WTC11 (cell line): ENCODE results near the gene GFOD1. TPM values are rescaled to one million over a fixed set of nuclear protein-coding genes. Genes with fewer than 3 reads are reported as not detected.

Experiments used
- ATAC-seq: fragments of 200-7000 bp; cut with Tn5 transposase; 2 replicates; pipeline ENCODE4 v1.10.0; 2021; ENCODE audit warnings: mild to moderate bottlenecking, moderate library complexity
- CTCF ChIA-PET: fragments of 300-600 bp; sonication (Branson Sonifier 250); formaldehyde crosslinking; loops from one replicate; lab custom pipeline; 2021; ENCODE audit warnings: antibody characterized with exemption; lab: Charles Lee
- POLR2A ChIA-PET: fragments of 350-600 bp; sonication (Branson Sonifier 250); formaldehyde crosslinking; loops from one replicate; lab custom pipeline; 2021; ENCODE audit warnings: antibody characterized with exemption; lab: Charles Lee
- DNase-seq: peaks from one replicate; pipeline ENCODE4 v3.0.0; 2021; ENCODE audit warnings: low spot score
- H3K27ac Mint-ChIP-seq: 2 replicates; pipeline ENCODE4 v1.8.0; 2021; ENCODE audit warnings: mixed read lengths
- H3K27me3 Mint-ChIP-seq: 2 replicates; pipeline ENCODE4 v1.8.0; 2021; ENCODE audit warnings: low read depth, mild to moderate bottlenecking, moderate library complexity, mixed read lengths
- H3K36me3 Mint-ChIP-seq: 2 replicates; pipeline ENCODE4 v1.8.0; 2021; ENCODE audit warnings: mixed read lengths
- H3K4me1 Mint-ChIP-seq: 2 replicates; pipeline ENCODE4 v1.8.0; 2022; ENCODE audit warnings: mixed read lengths
- H3K4me3 Mint-ChIP-seq: 2 replicates; pipeline ENCODE4 v1.8.0; 2021; ENCODE audit warnings: mild to moderate bottlenecking, moderate library complexity, mixed read lengths
- H3K9me3 Mint-ChIP-seq: 2 replicates; pipeline ENCODE4 v1.8.0; 2021; ENCODE audit warnings: mixed read lengths
- ETV6 ChIP-seq: sonication (generic); formaldehyde crosslinking; IDR thresholded peaks from 2 replicates; pipeline ENCODE4 v1.8.1; 2022; ENCODE audit warnings: mild to moderate bottlenecking, missing genetic modification reagents
- FOXJ3 ChIP-seq: sonication (generic); formaldehyde crosslinking; IDR thresholded peaks from 2 replicates; pipeline ENCODE4 v1.9.0; 2021; ENCODE audit warnings: missing genetic modification reagents, mild to moderate bottlenecking, borderline replicate concordance
- FOXP1 ChIP-seq: sonication (generic); formaldehyde crosslinking; IDR thresholded peaks from 2 replicates; pipeline ENCODE4 v1.8.0; 2022; ENCODE audit warnings: missing genetic modification reagents, mild to moderate bottlenecking, moderate library complexity, borderline replicate concordance
- NFATC4 ChIP-seq: fragments of 250-450 bp; sonication (Bioruptor Pico); IDR thresholded peaks from 2 replicates; pipeline ENCODE4 v1.9.0; 2021; ENCODE audit warnings: mild to moderate bottlenecking
- TCF7 ChIP-seq: sonication (generic); formaldehyde crosslinking; IDR thresholded peaks from 2 replicates; pipeline ENCODE4 v1.8.0; 2022; ENCODE audit warnings: mild to moderate bottlenecking, low read depth, missing genetic modification reagents, moderate library complexity
- USF1 ChIP-seq: sonication (generic); formaldehyde crosslinking; IDR thresholded peaks from 2 replicates; pipeline ENCODE4 v1.8.0; 2022; ENCODE audit warnings: mild to moderate bottlenecking, missing genetic modification reagents
- ZNF138 ChIP-seq: sonication (generic); formaldehyde crosslinking; conservative IDR thresholded peaks from 2 replicates; pipeline ENCODE4 v1.8.1; 2022; ENCODE audit warnings: mild to moderate bottlenecking, moderate library complexity, missing genetic modification reagents
- ZNF219 ChIP-seq: sonication (generic); formaldehyde crosslinking; IDR thresholded peaks from 2 replicates; pipeline ENCODE4 v1.8.0; 2023; ENCODE audit warnings: missing genetic modification reagents, mild to moderate bottlenecking, borderline replicate concordance
- ZNF423 ChIP-seq: fragments of 250-450 bp; sonication (Bioruptor Pico); IDR thresholded peaks from 2 replicates; pipeline ENCODE4 v2.1.2; 2022; ENCODE audit warnings: mild to moderate bottlenecking, moderate library complexity
- total RNA-seq: library from RNA; stranded (reverse); gene quantifications from 3 replicates; pipeline ENCODE4 v1.2.3, GENCODE V29; 2021
- TF ChIP-seq, protein P1 (sequence below): sonication (generic); formaldehyde crosslinking; IDR thresholded peaks from 2 replicates; pipeline ENCODE4 v1.8.0; 2022; ENCODE audit warnings: missing genetic modification reagents
- TF ChIP-seq, protein P2 (sequence below): sonication (generic); formaldehyde crosslinking; IDR thresholded peaks from 2 replicates; pipeline ENCODE4 v1.8.1; 2023; ENCODE audit warnings: mild to moderate bottlenecking, missing genetic modification reagents
- TF ChIP-seq, protein P3 (sequence below): fragments of 250-450 bp; sonication (Bioruptor Pico); IDR thresholded peaks from 2 replicates; pipeline ENCODE4 v2.1.2; 2022; ENCODE audit warnings: mild to moderate bottlenecking, moderate library complexity
- TF ChIP-seq, protein P4 (sequence below): sonication (generic); formaldehyde crosslinking; IDR thresholded peaks from 2 replicates; pipeline ENCODE4 v1.8.0; 2023; ENCODE audit warnings: mild to moderate bottlenecking, missing genetic modification reagents

Gene GFOD1
- total RNA-seq, 1 experiment from 2014 or later, result 8.5 TPM

DNA sequence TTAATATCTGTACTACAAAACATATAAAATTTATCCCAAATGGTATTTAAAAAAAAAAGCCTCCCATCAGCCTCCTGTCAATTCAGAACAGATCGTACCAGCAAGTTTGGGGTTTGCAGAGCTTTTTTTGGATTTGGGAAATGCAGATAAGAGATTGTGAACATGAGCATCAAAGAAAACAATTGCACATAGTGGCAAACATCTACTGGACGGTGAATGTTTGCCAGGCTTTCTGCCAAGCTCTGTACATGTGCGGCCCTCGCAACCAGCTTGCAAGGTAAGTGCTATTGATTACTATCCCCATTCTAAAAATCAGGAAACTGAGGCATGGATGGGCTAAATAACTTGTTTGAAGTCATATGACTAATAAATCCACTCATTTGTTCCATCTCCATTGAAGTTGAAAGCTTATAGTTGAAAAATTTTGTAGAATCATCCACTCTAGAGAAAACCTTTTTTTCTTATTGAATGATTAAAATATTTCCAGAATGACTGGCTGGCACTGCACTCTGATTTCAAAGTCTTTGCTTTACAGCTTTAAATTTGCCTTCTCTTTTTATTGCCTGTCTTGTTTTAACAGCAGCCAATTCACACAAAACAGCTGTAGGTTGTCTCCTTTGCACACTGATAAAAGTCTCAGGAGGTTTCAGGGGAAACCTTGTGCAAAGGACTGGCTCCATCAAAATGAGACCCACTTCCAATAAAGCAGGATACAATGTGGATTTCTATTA, 49.6 kb upstream of the GFOD1 start:
- no peak for ATAC-seq
- no peak overlapping the region for H3K27ac Mint-ChIP-seq
- no peaks in the 10 kb centered on the region for H3K36me3 Mint-ChIP-seq
- no peak for DNase-seq
- no peaks in the 10 kb centered on the region for H3K27me3 Mint-ChIP-seq
- ChIA-PET POLR2A (no interaction called here), CTCF (no interaction called here)
- no peak for TF ChIP-seq FOXJ3 (CRISPR knock-in tag)
- TF ChIP-seq ZNF423 (CRISPR knock-in tag), result no peak
- no peak for TF ChIP-seq ZNF219
- H3K9me3 Mint-ChIP-seq, result no peaks in the 10 kb centered on the region; the same call in 1 of the 2 replicates
- H3K4me1 Mint-ChIP-seq, result peaks cover 27% of the 10 kb centered on the region
- no peak overlapping the region for H3K4me3 Mint-ChIP-seq

DNA sequence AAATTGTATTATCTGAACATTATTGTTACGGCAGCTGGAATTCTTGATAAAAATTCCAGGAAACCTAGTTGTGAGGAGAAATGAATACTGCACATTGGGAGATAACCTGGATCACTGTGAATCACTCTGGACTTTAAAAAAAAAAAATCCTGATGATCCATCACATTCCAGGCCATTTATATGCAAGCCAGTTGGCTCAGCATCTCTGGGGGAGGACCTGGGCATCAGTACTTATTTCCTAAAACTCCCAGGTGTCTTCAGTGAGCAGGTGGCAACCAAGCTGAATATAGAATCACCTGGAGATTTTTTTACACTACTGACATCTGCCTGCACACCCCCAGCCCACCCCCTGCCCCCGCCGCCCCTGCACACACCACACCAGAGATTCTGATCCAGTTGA, 47.9 kb upstream of the GFOD1 start:
- Mint-ChIP-seq H3K4me3 (no peak overlapping the region), H3K36me3 (no peaks in the 10 kb centered on the region), H3K9me3 (no peaks in the 10 kb centered on the region), H3K27ac (no peak overlapping the region), H3K4me1 (peaks cover 38% of the 10 kb centered on the region), H3K27me3 (no peaks in the 10 kb centered on the region)
- no peak for DNase-seq
- peak; percentile 35 for ATAC-seq
- POLR2A ChIA-PET, result no interaction called here
- CTCF ChIA-PET, result interaction anchor here (0.7 to 1.1 kb wide), 4 partner anchors 25 to 1995 kb away, joined by 3 to 5 read pairs (median 3); no protein-coding TSS in a partner anchor
- TF ChIP-seq ETV6, result no peak
- TF ChIP-seq, protein P1, sequence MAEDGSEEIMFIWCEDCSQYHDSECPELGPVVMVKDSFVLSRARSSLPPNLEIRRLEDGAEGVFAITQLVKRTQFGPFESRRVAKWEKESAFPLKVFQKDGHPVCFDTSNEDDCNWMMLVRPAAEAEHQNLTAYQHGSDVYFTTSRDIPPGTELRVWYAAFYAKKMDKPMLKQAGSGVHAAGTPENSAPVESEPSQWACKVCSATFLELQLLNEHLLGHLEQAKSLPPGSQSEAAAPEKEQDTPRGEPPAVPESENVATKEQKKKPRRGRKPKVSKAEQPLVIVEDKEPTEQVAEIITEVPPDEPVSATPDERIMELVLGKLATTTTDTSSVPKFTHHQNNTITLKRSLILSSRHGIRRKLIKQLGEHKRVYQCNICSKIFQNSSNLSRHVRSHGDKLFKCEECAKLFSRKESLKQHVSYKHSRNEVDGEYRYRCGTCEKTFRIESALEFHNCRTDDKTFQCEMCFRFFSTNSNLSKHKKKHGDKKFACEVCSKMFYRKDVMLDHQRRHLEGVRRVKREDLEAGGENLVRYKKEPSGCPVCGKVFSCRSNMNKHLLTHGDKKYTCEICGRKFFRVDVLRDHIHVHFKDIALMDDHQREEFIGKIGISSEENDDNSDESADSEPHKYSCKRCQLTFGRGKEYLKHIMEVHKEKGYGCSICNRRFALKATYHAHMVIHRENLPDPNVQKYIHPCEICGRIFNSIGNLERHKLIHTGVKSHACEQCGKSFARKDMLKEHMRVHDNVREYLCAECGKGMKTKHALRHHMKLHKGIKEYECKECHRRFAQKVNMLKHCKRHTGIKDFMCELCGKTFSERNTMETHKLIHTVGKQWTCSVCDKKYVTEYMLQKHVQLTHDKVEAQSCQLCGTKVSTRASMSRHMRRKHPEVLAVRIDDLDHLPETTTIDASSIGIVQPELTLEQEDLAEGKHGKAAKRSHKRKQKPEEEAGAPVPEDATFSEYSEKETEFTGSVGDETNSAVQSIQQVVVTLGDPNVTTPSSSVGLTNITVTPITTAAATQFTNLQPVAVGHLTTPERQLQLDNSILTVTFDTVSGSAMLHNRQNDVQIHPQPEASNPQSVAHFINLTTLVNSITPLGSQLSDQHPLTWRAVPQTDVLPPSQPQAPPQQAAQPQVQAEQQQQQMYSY (CRISPR knock-in tag), result no peak
- no peak for TF ChIP-seq ZNF138 (CRISPR knock-in tag)
- TF ChIP-seq NFATC4, result no peak
- no peak for TF ChIP-seq FOXP1
- TF ChIP-seq USF1 (CRISPR knock-in tag), result no peak
- TF ChIP-seq, protein P2, sequence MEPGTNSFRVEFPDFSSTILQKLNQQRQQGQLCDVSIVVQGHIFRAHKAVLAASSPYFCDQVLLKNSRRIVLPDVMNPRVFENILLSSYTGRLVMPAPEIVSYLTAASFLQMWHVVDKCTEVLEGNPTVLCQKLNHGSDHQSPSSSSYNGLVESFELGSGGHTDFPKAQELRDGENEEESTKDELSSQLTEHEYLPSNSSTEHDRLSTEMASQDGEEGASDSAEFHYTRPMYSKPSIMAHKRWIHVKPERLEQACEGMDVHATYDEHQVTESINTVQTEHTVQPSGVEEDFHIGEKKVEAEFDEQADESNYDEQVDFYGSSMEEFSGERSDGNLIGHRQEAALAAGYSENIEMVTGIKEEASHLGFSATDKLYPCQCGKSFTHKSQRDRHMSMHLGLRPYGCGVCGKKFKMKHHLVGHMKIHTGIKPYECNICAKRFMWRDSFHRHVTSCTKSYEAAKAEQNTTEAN, result no peak
- TF ChIP-seq, protein P3, sequence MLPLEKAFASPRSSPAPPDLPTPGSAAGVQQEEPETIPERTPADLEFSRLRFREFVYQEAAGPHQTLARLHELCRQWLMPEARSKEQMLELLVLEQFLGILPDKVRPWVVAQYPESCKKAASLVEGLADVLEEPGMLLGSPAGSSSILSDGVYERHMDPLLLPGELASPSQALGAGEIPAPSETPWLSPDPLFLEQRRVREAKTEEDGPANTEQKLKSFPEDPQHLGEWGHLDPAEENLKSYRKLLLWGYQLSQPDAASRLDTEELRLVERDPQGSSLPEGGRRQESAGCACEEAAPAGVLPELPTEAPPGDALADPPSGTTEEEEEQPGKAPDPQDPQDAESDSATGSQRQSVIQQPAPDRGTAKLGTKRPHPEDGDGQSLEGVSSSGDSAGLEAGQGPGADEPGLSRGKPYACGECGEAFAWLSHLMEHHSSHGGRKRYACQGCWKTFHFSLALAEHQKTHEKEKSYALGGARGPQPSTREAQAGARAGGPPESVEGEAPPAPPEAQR (CRISPR knock-in tag), result no peak
- no peak for TF ChIP-seq TCF7 (CRISPR knock-in tag)
- TF ChIP-seq FOXJ3 (CRISPR knock-in tag), result no peak
- TF ChIP-seq, protein P4, sequence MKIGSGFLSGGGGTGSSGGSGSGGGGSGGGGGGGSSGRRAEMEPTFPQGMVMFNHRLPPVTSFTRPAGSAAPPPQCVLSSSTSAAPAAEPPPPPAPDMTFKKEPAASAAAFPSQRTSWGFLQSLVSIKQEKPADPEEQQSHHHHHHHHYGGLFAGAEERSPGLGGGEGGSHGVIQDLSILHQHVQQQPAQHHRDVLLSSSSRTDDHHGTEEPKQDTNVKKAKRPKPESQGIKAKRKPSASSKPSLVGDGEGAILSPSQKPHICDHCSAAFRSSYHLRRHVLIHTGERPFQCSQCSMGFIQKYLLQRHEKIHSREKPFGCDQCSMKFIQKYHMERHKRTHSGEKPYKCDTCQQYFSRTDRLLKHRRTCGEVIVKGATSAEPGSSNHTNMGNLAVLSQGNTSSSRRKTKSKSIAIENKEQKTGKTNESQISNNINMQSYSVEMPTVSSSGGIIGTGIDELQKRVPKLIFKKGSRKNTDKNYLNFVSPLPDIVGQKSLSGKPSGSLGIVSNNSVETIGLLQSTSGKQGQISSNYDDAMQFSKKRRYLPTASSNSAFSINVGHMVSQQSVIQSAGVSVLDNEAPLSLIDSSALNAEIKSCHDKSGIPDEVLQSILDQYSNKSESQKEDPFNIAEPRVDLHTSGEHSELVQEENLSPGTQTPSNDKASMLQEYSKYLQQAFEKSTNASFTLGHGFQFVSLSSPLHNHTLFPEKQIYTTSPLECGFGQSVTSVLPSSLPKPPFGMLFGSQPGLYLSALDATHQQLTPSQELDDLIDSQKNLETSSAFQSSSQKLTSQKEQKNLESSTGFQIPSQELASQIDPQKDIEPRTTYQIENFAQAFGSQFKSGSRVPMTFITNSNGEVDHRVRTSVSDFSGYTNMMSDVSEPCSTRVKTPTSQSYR (CRISPR knock-in tag), result no peak
